Mesenchymal stem cell (in vitro differentiated cells and primary cell): ENCODE results near the gene ACO2.
"Not testable (repeated sequence)": the region's sequence is repeated elsewhere in the genome, so short reads cannot be mapped to it uniquely, and the experiment has no call there.

Experiments used
- DNase-seq: peaks from one replicate; pipeline ENCODE4 v3.0.0-alpha.2; 2013
- H2AFZ ChIP-seq: one replicate; pipeline ENCODE4 v1.6.1; 2013; ENCODE audit warnings: low read depth, mild to moderate bottlenecking, control low read depth, inconsistent platforms, low read length, moderate library complexity
- H2AK5ac ChIP-seq: 2 replicates; pipeline ENCODE4 v1.6.1; 2013; ENCODE audit warnings: low read length, moderate library complexity, mild to moderate bottlenecking, inconsistent platforms; ENCODE audit not compliant: severe bottlenecking
- H2BK120ac ChIP-seq: one replicate; pipeline ENCODE4 v1.6.1; 2013; ENCODE audit warnings: low read depth, mild to moderate bottlenecking, inconsistent platforms, low read length, moderate library complexity
- H2BK12ac ChIP-seq, 2 experiments: one replicate each; pipeline ENCODE4 v1.6.1; 2013; ENCODE audit warnings: inconsistent platforms in 2 of 2, low read length in 2 of 2, mild to moderate bottlenecking in 2 of 2, moderate library complexity in 2 of 2, control low read depth in 1 of 2
- H2BK15ac ChIP-seq: one replicate; pipeline ENCODE4 v1.6.1; 2013; ENCODE audit warnings: mild to moderate bottlenecking, low read depth, inconsistent platforms; ENCODE audit not compliant: poor library complexity, severe bottlenecking
- H2BK5ac ChIP-seq: 2 replicates; pipeline ENCODE4 v1.6.1; 2013; ENCODE audit warnings: low read depth, mild to moderate bottlenecking, low read length, control low read depth, inconsistent platforms; ENCODE audit not compliant: poor library complexity, severe bottlenecking
- H3K14ac ChIP-seq, 2 experiments: one replicate each; pipeline ENCODE4 v1.6.1; 2013; ENCODE audit warnings: inconsistent platforms in 2 of 2, low read length in 2 of 2, control low read depth in 1 of 2, mild to moderate bottlenecking in 1 of 2, moderate library complexity in 1 of 2
- H3K18ac ChIP-seq, 2 experiments: one replicate each; pipeline ENCODE4 v1.6.1; 2013; ENCODE audit warnings: inconsistent platforms in 2 of 2, low read length in 2 of 2, control low read depth in 1 of 2, low read depth in 1 of 2, mild to moderate bottlenecking in 1 of 2
- H3K23ac ChIP-seq, 2 experiments: one replicate each; pipeline ENCODE4 v1.6.1; 2013; ENCODE audit warnings: inconsistent platforms in 2 of 2, low read length in 2 of 2, mild to moderate bottlenecking in 2 of 2, moderate library complexity in 2 of 2, control low read depth in 1 of 2
- H3K27ac ChIP-seq: 2 replicates; pipeline ENCODE4 v1.5.1; 2013; ENCODE audit warnings: mild to moderate bottlenecking, moderate library complexity, low read length, control low read depth, inconsistent platforms; ENCODE audit not compliant: poor library complexity, severe bottlenecking
- H3K27me3 ChIP-seq, 2 experiments: 2 replicates each; pipeline versions ENCODE4 v1.6.1 to v1.7.0; 2013; ENCODE audit warnings: low read length in 2 of 2, mild to moderate bottlenecking in 2 of 2, moderate library complexity in 2 of 2, control low read depth in 1 of 2, inconsistent platforms in 1 of 2; ENCODE audit not compliant: control insufficient read depth in 1 of 2, insufficient read depth in 1 of 2
- H3K36me3 ChIP-seq, 2 experiments: 2 replicates each; pipeline versions ENCODE4 v1.6.1 to v1.7.0; 2013; ENCODE audit warnings: low read length in 2 of 2, control low read depth in 1 of 2, inconsistent platforms in 1 of 2, low read depth in 1 of 2, mild to moderate bottlenecking in 1 of 2; ENCODE audit not compliant: insufficient read depth in 2 of 2, control insufficient read depth in 1 of 2
- H3K4ac ChIP-seq, 2 experiments: one replicate each; pipeline ENCODE4 v1.6.1; 2013; ENCODE audit warnings: inconsistent platforms in 2 of 2, low read length in 2 of 2, mild to moderate bottlenecking in 2 of 2, moderate library complexity in 2 of 2, control low read depth in 1 of 2, low read depth in 1 of 2
- H3K4me1 ChIP-seq: 2 replicates; pipeline ENCODE4 v1.6.1; 2013; ENCODE audit warnings: low read depth, low read length, control low read depth; ENCODE audit not compliant: control insufficient read depth, insufficient read depth
- H3K4me2 ChIP-seq: 2 replicates; pipeline ENCODE4 v1.6.1; 2013; ENCODE audit warnings: low read length, mild to moderate bottlenecking, inconsistent platforms; ENCODE audit not compliant: poor library complexity, severe bottlenecking
- H3K4me3 ChIP-seq, 2 experiments: 2 replicates each; pipeline versions ENCODE4 v1.5.1 to v1.7.0; 2013; ENCODE audit warnings: low read length in 2 of 2, mild to moderate bottlenecking in 2 of 2, control low read depth in 1 of 2, low read depth in 1 of 2; ENCODE audit not compliant: insufficient read depth in 1 of 2
- H3K79me1 ChIP-seq: replicated peaks from 2 replicates; pipeline ENCODE4 v1.6.1; 2013; ENCODE audit warnings: mild to moderate bottlenecking, control low read depth, low read length, inconsistent platforms; ENCODE audit not compliant: poor library complexity, severe bottlenecking
- H3K9ac ChIP-seq: 2 replicates; pipeline ENCODE4 v1.7.0; 2013; ENCODE audit warnings: mild to moderate bottlenecking, low read length, moderate library complexity
- H3K9me3 ChIP-seq: 2 replicates; pipeline ENCODE4 v1.7.0; 2013; ENCODE audit warnings: mild to moderate bottlenecking, low read length; ENCODE audit not compliant: control insufficient read depth
- H4K8ac ChIP-seq: one replicate; pipeline ENCODE4 v1.6.1; 2013; ENCODE audit warnings: inconsistent platforms, mild to moderate bottlenecking, low read length, moderate library complexity
- H4K91ac ChIP-seq: one replicate; pipeline ENCODE4 v1.6.1; 2013; ENCODE audit warnings: mild to moderate bottlenecking, low read length, inconsistent platforms
- WGBS: methylation state at CpG from one replicate; pipeline ENCODE4 v1.1.7; 2013; ENCODE audit warnings: mixed read lengths; 5-methylcytosine and 5-hydroxymethylcytosine counted together

The ACO2 gene

GRCh38 chr22:41435560-41435959, 33.4 kb upstream of the ACO2 start:
- H3K4me2 ChIP-seq: no peak overlapping the region
- no peak overlapping the region for H2BK15ac ChIP-seq
- H3K4ac ChIP-seq: no peak overlapping the region
- H2BK12ac ChIP-seq: no peak overlapping the region
- H3K23ac ChIP-seq: no peak overlapping the region
- no peaks in the 10 kb centered on the region for H3K27me3 ChIP-seq
- no peak overlapping the region for H3K27ac ChIP-seq
- no peak overlapping the region for H2AFZ ChIP-seq
- no peak overlapping the region for H2AK5ac ChIP-seq
- H3K36me3 ChIP-seq: peaks cover 73 to 77% of the 10 kb centered on the region in 2 experiments
- H3K79me1 ChIP-seq: peaks cover 36% of the 10 kb centered on the region
- WGBS: 80% methylated on average over 4 of the region's 4 CpGs
- H2BK120ac ChIP-seq: no peak overlapping the region
- no peak overlapping the region for H2BK5ac ChIP-seq
- H3K18ac ChIP-seq: no peak overlapping the region
- H3K4me1 ChIP-seq: peaks cover 13% of the 10 kb centered on the region
- no peak for DNase-seq
- no peak overlapping the region for H4K91ac ChIP-seq
- peak overlapping the region; percentile 54 for H3K9ac ChIP-seq
- no peak overlapping the region for H3K4me3 ChIP-seq
- H3K9me3 ChIP-seq: no peaks in the 10 kb centered on the region
- H4K8ac ChIP-seq: peak overlapping the region; percentile 71
- no peak overlapping the region for H3K14ac ChIP-seq

DNA sequence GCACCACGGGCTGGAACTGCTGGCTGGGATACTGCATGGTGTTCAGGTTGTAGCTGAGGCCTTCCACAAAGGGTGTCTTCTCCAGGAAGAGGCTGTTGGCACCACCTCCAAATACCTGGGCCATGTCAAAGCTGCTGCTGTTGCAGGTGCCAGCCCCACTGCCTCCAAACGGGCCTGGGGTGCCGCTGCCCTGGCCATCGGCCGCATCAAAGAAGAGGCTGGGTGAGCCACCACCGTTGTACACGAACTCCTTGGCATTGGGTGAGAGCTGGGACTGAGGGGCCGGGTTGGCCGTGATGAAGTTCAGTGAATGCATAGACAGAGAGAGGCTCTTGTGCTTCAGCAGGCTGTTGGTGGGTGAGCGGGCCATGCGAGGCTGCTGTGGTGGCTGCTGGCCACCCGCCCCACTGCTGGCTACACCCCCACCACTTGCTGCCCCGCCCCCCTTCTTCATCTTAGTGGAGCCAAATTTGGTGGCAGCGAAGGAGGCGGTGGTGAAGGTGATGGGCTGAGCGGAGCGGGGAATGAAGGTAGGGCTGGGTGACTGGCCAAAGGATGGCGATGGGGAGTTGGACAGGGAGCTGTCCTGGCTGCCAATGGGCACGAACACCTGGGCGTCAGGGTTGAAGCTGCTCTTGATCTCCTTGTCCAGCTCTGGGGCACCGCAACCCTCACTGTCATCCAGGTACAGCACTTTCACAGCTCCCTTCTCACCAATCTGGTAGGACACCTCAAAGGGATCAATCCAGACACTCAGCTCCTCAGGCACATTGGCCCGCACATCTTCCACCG, 32.4 kb upstream of the ACO2 start:
- no peak for DNase-seq
- Histone ChIP-seq H2BK15ac (no peak overlapping the region), H3K23ac (no peak overlapping the region), H3K18ac (no peak overlapping the region), H3K27ac (no peak overlapping the region), H3K4me1 (peaks cover 13% of the 10 kb centered on the region), H3K14ac (no peak overlapping the region), H2AFZ (no peak overlapping the region), H3K79me1 (peaks cover 30% of the 10 kb centered on the region), H3K36me3 (peaks cover 67 to 69% of the 10 kb centered on the region in 2 experiments), H3K9ac (peak overlapping the region; percentile 54), H3K9me3 (no peaks in the 10 kb centered on the region), H3K4me2 (no peak overlapping the region), H3K4ac (no peak overlapping the region), H2BK120ac (no peak overlapping the region), H4K8ac (no peak overlapping the region), H2BK12ac (peak overlapping the region in 1 of 2 experiments; percentile 4), H3K27me3 (no peaks in the 10 kb centered on the region), H4K91ac (no peak overlapping the region), H3K4me3 (no peak overlapping the region), H2AK5ac (no peak overlapping the region), H2BK5ac (no peak overlapping the region)
- 93% methylated on average over 23 of the region's 23 CpGs for WGBS

- Histone ChIP-seq H2BK5ac (no peak overlapping the region), H4K91ac (no peak overlapping the region), H3K4me1 (peaks cover 12% of the 10 kb centered on the region), H4K8ac (no peak overlapping the region), H2AK5ac (no peak overlapping the region), H3K27ac (no peak overlapping the region), H2BK120ac (no peak overlapping the region), H3K18ac (no peak overlapping the region), H3K36me3 (peaks cover 60 to 63% of the 10 kb centered on the region in 2 experiments), H3K27me3 (no peaks in the 10 kb centered on the region), H2BK15ac (no peak overlapping the region), H3K23ac (no peak overlapping the region), H3K4me3 (no peak overlapping the region), H3K9ac (no peak overlapping the region), H3K9me3 (no peaks in the 10 kb centered on the region), H2BK12ac (no peak overlapping the region), H3K14ac (no peak overlapping the region), H3K4ac (no peak overlapping the region), H3K4me2 (no peak overlapping the region), H2AFZ (no peak overlapping the region), H3K79me1 (peaks cover 24% of the 10 kb centered on the region)
- WGBS: 96% methylated on average over 7 of the region's 7 CpGs
- no peak for DNase-seq
Measured at GRCh38 chr22:41437198-41437597, 31.7 kb upstream of the ACO2 start.

DNA sequence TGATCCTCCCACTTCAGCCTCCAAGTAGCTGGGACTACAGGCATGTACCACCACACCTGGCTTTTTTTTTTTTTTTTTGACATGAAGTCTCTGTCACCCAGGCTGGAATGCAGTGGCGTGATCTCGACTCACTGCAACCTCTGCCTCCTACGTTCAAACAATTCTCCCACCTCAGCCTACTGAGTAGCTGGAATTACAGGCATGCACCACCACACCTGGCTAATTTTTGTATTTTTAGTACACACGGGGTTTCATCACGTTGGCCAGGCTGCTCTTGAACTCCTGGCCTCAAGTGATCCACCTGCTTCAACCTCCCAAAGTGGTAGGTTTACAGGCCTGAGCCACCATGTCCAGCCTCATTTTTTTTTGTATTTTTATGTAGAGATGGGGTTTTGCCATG, 28.4 kb upstream of the ACO2 start:
- not testable (repeated sequence) for H4K8ac ChIP-seq, H3K4ac ChIP-seq, H4K91ac ChIP-seq, H3K9me3 ChIP-seq, H3K27me3 ChIP-seq, H2AK5ac ChIP-seq, H2BK5ac ChIP-seq, H3K23ac ChIP-seq, H2BK12ac ChIP-seq, H3K79me1 ChIP-seq, H3K4me2 ChIP-seq, H3K4me3 ChIP-seq, DNase-seq, H3K27ac ChIP-seq, H2AFZ ChIP-seq, H2BK120ac ChIP-seq, H2BK15ac ChIP-seq, H3K18ac ChIP-seq, H3K9ac ChIP-seq, H3K14ac ChIP-seq
- Histone ChIP-seq H3K4me1 (peaks cover 16% of the 10 kb centered on the region), H3K36me3 (peaks cover 45% of the 10 kb centered on the region in 2 experiments)
- 99% methylated on average over 3 of the region's 5 CpGs for WGBS
